Urinary bladder (tissue), 4 donors: Measurements from ENCODE around the gene C19orf44. TPM values are rescaled to one million over a fixed set of nuclear protein-coding genes. Genes with fewer than 3 reads are reported as not detected.
"Not testable (repeated sequence)": the region's sequence is repeated elsewhere in the genome, so short reads cannot be mapped to it uniquely, and the experiment has no call there.

Experiments
- DNase-seq: peaks from one replicate; pipeline ENCODE4 v3.0.0-alpha.2; 2015; ENCODE audit errors: extremely low spot score
- H3K27ac ChIP-seq: one replicate; pipeline ENCODE4 v1.5.1; 2013; ENCODE audit warnings: low read depth, mild to moderate bottlenecking, moderate library complexity
- H3K36me3 ChIP-seq: one replicate; pipeline ENCODE4 v1.6.1; 2013; ENCODE audit warnings: mild to moderate bottlenecking, moderate library complexity; ENCODE audit not compliant: insufficient read depth
- H3K4me1 ChIP-seq: one replicate; pipeline ENCODE4 v1.6.1; 2013; ENCODE audit warnings: mild to moderate bottlenecking, moderate library complexity; ENCODE audit not compliant: insufficient read depth
- H3K4me3 ChIP-seq: one replicate; pipeline ENCODE4 v1.5.1; 2013; ENCODE audit warnings: low read depth, low read length
- WGBS: extraction: QIAGEN DNeasy Blood & Tissue Kit; methylation state at CpG from one replicate; pipeline ENCODE4 v1.1.7; 2013; 5-methylcytosine and 5-hydroxymethylcytosine counted together
- polyA plus RNA-seq: library from polyadenylated mRNA; stranded (reverse); fragments of 200-250 nt; gene quantifications from one replicate; pipeline ENCODE4 v1.2.3, GENCODE V29; 2013
- total RNA-seq: library from RNA; depleted of rRNA; stranded (reverse); fragments of >200 nt; gene quantifications from one replicate; pipeline ENCODE4 v1.2.3, GENCODE V29; 2014
- donor health status: healthy with polysubstance abuse.
- donor health status: healthy.

Gene C19orf44
- total RNA-seq (4.7 TPM), polyA plus RNA-seq (6.2 TPM)

GRCh38 chr19:16495982-16496612 is at the start of gene C19orf44, which contains the start of gene CALR3:
Gene C19orf44, plus strand, starts transcription at chr19:16496394. Its CDS starts 4,399 bp downstream, at chr19:16500793.
Gene CALR3, minus strand, starts transcription at chr19:16496167. Its CDS starts 38 bp downstream, at chr19:16496129.
- under 1% methylated on average over 52 of the region's 52 CpGs for WGBS
- DNase-seq = peak; percentile 95
- Histone ChIP-seq H3K36me3 (no peaks in the 10 kb centered on the region), H3K4me3 (peak within 1 kb of the TSS; percentile 70), H3K4me1 (no peaks in the 10 kb centered on the region), H3K27ac (no peak within 1 kb of the TSS)

GRCh38 chr19:16446724-16447368 is 49.3 kb upstream of the C19orf44 start:
- no peak for DNase-seq
- H3K27ac ChIP-seq = no peak overlapping the region
- H3K4me1 ChIP-seq = peaks cover 1% of the 10 kb centered on the region
- 19% methylated on average over 9 of the region's 9 CpGs for WGBS
- no peak overlapping the region for H3K4me3 ChIP-seq
- H3K36me3 ChIP-seq = no peaks in the 10 kb centered on the region

- 97% methylated on average over 3 of the region's 3 CpGs for WGBS
- not testable (repeated sequence) for H3K36me3 ChIP-seq, H3K27ac ChIP-seq, H3K4me1 ChIP-seq, H3K4me3 ChIP-seq, DNase-seq
Measured at GRCh38 chr19:16448872-16449271, 47.3 kb upstream of the C19orf44 start.

GRCh38 chr19:16449330-16449961 is 46.7 kb upstream of the C19orf44 start:
- no peak for DNase-seq
- WGBS = 86% methylated on average over 6 of the region's 6 CpGs
- H3K4me3 ChIP-seq = no peak overlapping the region
- H3K4me1 ChIP-seq = no peaks in the 10 kb centered on the region
- H3K36me3 ChIP-seq = no peaks in the 10 kb centered on the region
- H3K27ac ChIP-seq = no peak overlapping the region

- H3K4me1 ChIP-seq = no peaks in the 10 kb centered on the region
- DNase-seq = no peak
Measured at GRCh38 chr19:16452325-16452724, 43.9 kb upstream of the C19orf44 start.

GRCh38 chr19:16454351-16454918 is 41.8 kb upstream of the C19orf44 start:
- H3K4me1 ChIP-seq = peaks cover 2% of the 10 kb centered on the region
- H3K36me3 ChIP-seq = no peaks in the 10 kb centered on the region
- DNase-seq = no peak
- 72% methylated on average over 10 of the region's 10 CpGs for WGBS
- no peak overlapping the region for H3K27ac ChIP-seq
- H3K4me3 ChIP-seq = no peak overlapping the region

More at GRCh38 chr19:16452325-16452724, 43.9 kb upstream of the C19orf44 start:
- H3K4me3 ChIP-seq = no peak overlapping the region
- no peak overlapping the region for H3K27ac ChIP-seq
- H3K36me3 ChIP-seq = no peaks in the 10 kb centered on the region
- 91% methylated on average over 8 of the region's 8 CpGs for WGBS

- peaks cover 2% of the 10 kb centered on the region for H3K4me1 ChIP-seq
- WGBS = 89% methylated on average over 5 of the region's 5 CpGs
Measured at GRCh38 chr19:16455489-16455888, 40.7 kb upstream of the C19orf44 start.

GRCh38 chr19:16456652-16457194 is 39.5 kb upstream of the C19orf44 start:
- Histone ChIP-seq H3K4me1 (peaks cover 2% of the 10 kb centered on the region), H3K27ac (no peak overlapping the region), H3K4me3 (no peak overlapping the region), H3K36me3 (no peaks in the 10 kb centered on the region)
- 61% methylated on average over 11 of the region's 11 CpGs for WGBS
- DNase-seq = no peak

More at GRCh38 chr19:16455489-16455888, 40.7 kb upstream of the C19orf44 start:
- no peak overlapping the region for H3K27ac ChIP-seq
- no peak overlapping the region for H3K4me3 ChIP-seq
- no peak for DNase-seq
- no peaks in the 10 kb centered on the region for H3K36me3 ChIP-seq

GRCh38 chr19:16457195-16457953 is 38.8 kb upstream of the C19orf44 start:
- no peaks in the 10 kb centered on the region for H3K36me3 ChIP-seq
- 11% methylated on average over 16 of the region's 16 CpGs for WGBS
- no peak overlapping the region for H3K27ac ChIP-seq
- H3K4me1 ChIP-seq = peaks cover 2% of the 10 kb centered on the region
- no peak for DNase-seq
- H3K4me3 ChIP-seq = no peak overlapping the region

GRCh38 chr19:16457954-16458331 is 38.3 kb upstream of the C19orf44 start:
- DNase-seq = no peak
- 39% methylated on average over 8 of the region's 8 CpGs for WGBS
- H3K36me3 ChIP-seq = no peaks in the 10 kb centered on the region
- H3K4me1 ChIP-seq = peaks cover 2% of the 10 kb centered on the region
- no peak overlapping the region for H3K27ac ChIP-seq
- no peak overlapping the region for H3K4me3 ChIP-seq

GRCh38 chr19:16458391-16459341 is 37.5 kb upstream of the C19orf44 start:
- no peak for DNase-seq
- Histone ChIP-seq H3K27ac (no peak overlapping the region), H3K4me1 (peaks cover 2% of the 10 kb centered on the region), H3K36me3 (no peaks in the 10 kb centered on the region), H3K4me3 (no peak overlapping the region)
- 81% methylated on average over 25 of the region's 25 CpGs for WGBS

GRCh38 chr19:16459680-16460079 is 36.5 kb upstream of the C19orf44 start:
- WGBS = 87% methylated on average over 3 of the region's 3 CpGs
- DNase-seq = no peak
- Histone ChIP-seq H3K4me3 (no peak overlapping the region), H3K36me3 (no peaks in the 10 kb centered on the region), H3K27ac (no peak overlapping the region), H3K4me1 (peaks cover 2% of the 10 kb centered on the region)
